GM12801 (cell line): ENCODE data around the gene RAPGEF6.

Experiments used
- CTCF ChIP-seq: IDR thresholded peaks from one replicate; pipeline ENCODE4 v1.5.1; 2011; ENCODE audit warnings: control low read depth; ENCODE audit not compliant: insufficient read length; ENCODE audit errors: extremely low read depth

RAPGEF6 gene

GRCh38 chr5:131607903-131608540 is 27.0 kb downstream of the RAPGEF6 start:
- no peak for TF ChIP-seq CTCF

GRCh38 chr5:131607418-131607817 is 27.6 kb downstream of the RAPGEF6 start:
- TF ChIP-seq CTCF = no peak

- TF ChIP-seq CTCF = no peak
Observed at GRCh38 chr5:131605086-131605485, 29.9 kb downstream of the RAPGEF6 start.

GRCh38 chr5:131595088-131596033 is 39.7 kb downstream of the RAPGEF6 start:
- TF ChIP-seq CTCF = no peak

GRCh38 chr5:131593921-131594320 is 41.1 kb downstream of the RAPGEF6 start:
- TF ChIP-seq CTCF = no peak

- no peak for TF ChIP-seq CTCF
Observed at GRCh38 chr5:131589510-131590348, 45.3 kb downstream of the RAPGEF6 start.

- no peak for TF ChIP-seq CTCF
Observed at GRCh38 chr5:131587541-131587940, 47.5 kb downstream of the RAPGEF6 start.
